Peyer's patch (tissue), 4 donors: ENCODE data around the gene CD46.

Experiments used
- POLR2A ChIP-seq, 2 donors: fragments of 450-650 bp; IDR thresholded peaks; one replicate each; pipeline ENCODE4 v1.5.1; 2017; ENCODE audit warnings: antibody characterized with exemption in 2 of 2, mild to moderate bottlenecking in 2 of 2, moderate library complexity in 2 of 2
- TF ChIP-seq, protein P1 (sequence below), 6 experiments: fragments of 450-650 bp in 4 of 6; fragments of 200-600 bp in 2 of 6; sonication (generic) in 1 of 6; IDR thresholded peaks; one replicate each; pipeline ENCODE4 v1.5.1; 2017 to 2019; ENCODE audit warnings: antibody characterized with exemption in 6 of 6, mild to moderate bottlenecking in 3 of 6, moderate library complexity in 1 of 6

DNA sequence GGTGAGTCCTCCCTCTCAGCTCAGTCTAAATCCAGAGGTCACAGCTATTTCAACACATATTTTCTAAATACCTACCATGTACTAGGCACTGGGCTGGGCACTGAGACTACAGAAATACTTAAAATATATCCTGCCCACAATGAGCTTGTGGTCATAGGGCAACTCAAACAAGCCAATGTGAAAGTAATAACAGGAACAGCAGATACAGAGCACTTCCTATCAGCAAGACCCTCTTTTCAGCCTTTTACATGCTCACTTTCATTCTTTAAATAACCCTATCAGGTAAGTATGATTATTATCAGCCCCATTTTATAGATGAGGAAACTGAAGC lies 87.2 kb downstream of the CD46 start:
- TF ChIP-seq POLR2A (IDR thresholded peaks at IDR 0.05): no peak
- TF ChIP-seq, protein P1, sequence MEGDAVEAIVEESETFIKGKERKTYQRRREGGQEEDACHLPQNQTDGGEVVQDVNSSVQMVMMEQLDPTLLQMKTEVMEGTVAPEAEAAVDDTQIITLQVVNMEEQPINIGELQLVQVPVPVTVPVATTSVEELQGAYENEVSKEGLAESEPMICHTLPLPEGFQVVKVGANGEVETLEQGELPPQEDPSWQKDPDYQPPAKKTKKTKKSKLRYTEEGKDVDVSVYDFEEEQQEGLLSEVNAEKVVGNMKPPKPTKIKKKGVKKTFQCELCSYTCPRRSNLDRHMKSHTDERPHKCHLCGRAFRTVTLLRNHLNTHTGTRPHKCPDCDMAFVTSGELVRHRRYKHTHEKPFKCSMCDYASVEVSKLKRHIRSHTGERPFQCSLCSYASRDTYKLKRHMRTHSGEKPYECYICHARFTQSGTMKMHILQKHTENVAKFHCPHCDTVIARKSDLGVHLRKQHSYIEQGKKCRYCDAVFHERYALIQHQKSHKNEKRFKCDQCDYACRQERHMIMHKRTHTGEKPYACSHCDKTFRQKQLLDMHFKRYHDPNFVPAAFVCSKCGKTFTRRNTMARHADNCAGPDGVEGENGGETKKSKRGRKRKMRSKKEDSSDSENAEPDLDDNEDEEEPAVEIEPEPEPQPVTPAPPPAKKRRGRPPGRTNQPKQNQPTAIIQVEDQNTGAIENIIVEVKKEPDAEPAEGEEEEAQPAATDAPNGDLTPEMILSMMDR (IDR thresholded peaks at IDR 0.05): no peak
